GM18519 (cell line): ENCODE data around the gene CBFB.

Source experiments
- ATAC-seq: cut with Tn5 transposase; IDR thresholded peaks from one replicate; pipeline ENCODE4 v1.9.1; 2021; ENCODE audit warnings: mild to moderate bottlenecking, moderate library complexity; ENCODE audit not compliant: unreplicated experiment, low FRiP score

The CBFB gene

DNA sequence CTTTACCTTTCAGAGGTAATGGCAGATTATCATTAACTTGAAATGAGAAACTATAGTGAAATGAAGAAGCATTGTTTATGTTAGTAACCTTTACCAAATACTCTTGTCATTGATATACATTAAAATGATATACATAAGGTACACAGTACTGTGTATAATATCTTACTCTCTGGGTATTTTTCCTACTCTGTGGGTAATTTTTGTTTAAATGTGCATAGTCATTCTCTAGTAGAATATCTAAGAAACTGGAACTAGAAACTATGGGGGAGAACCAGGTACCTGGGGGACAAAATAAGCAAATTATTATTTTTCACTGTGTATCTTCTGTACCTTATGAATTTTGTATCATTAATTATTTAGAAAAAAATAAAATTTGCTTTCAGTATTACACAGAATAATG is 60.2 kb downstream of the CBFB start:
- no peak for ATAC-seq

DNA sequence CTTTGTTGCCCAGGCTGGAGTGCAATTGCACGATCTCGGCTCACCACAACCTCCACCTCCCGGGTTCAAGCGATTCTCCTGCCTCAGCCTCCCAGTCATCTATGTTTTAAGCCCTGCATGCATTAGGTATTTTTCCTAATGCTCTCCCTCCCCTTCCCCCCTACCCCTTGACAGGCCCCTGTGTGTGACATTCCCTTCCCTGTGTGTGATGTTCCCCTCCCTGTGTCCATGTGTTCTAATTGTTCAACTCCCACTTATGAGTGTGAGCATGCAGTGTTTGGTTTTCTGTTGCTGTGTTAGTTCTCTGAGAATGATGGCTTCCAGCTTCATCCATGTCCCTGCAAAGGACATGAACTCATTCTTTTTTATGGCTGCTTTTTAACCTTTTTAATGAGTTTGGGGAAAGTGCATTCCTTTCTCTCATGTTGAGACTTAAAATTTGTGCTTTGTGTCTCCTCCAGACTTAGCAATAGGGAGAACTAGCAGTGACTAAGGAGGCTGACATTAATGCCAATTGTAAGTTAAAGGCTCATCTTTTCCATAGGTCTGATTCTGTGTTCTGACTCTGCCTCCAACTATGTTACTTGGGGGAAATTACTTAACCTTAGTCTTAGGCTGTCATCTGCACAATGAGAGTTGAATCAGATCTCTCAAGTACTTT is 63.1 kb downstream of the CBFB start:
- no peak for ATAC-seq

DNA sequence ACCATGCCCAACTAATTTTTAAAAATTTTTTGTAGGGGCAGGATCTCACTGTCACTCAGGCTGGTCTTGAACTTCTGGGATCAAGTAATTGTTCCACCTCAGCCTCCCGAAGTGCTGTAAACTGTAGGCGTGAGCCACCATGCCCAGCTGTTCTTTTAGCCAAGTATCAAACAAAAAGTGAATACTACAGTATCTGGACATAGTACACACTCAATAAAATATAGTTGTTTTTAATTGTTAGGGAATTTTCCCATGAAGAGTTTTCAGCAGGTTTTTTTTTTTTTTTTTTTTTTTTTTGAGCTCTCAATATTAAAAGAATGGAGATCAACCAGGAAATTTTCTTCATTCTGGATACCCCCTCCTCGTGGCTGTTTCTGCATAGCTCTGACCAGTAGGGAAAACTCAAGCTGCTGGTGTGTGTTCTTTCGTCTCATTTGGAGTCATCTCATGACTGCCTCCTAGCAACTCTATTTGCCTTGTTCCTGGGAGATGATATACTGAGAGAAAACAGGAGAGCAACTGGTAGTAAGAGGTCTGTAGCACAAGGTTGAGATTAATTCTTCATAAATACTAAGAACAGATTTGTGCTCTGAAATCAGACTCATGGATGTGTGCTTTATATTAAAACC is 64.3 kb downstream of the CBFB start:
- no peak for ATAC-seq

DNA sequence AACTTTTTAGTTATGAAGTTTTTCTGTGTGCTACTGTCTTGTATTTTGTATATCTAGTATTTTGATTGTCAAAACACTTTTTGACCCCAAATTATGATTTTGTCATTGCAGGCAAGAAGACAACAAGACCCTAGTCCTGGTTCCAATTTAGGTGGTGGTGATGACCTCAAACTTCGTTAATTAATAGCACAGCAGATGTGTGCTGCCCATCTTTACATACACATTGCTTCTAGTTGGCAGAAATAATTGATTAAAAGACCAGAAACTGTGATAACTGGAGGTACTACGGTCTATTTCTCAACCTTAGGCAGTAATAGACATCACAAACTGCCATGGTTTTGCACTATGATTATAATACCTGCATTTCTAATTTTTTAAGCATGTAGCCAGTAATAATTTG is 69.7 kb downstream of the CBFB start:
- no peak for ATAC-seq

DNA sequence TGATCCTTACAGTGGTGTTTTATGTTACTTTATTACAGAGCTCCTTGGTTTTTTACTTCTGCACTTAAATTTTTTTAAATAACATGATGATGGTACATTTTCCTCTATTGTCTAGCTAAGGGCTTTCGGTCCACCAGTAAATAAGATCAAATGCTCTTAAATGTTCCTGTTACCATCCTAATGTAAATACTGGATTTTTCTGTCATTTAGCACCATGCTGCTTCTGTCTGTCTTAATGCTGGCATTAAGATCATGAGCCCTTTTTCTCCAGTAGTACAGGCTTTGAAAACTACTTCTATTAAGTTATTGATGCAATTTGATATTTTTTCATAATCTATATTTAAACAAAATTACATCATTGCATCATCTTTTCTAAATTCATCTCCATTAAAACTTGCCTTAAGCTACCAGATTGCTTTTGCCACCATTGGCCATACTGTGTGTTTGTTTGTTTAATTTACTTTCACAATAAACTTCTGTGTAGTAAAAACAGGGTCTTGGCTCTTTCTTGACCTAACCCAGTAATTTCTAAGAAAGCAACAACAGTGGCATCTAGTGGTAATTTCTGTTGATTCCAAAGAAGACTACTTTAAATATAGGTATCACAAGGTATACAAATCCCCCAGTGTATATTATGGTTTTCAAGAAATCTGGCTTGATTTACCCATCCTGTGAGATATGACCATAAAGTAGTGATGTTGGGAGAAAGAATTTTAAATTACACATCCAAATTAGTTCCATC is 71.8 kb downstream of the CBFB start:
- no peak for ATAC-seq

DNA sequence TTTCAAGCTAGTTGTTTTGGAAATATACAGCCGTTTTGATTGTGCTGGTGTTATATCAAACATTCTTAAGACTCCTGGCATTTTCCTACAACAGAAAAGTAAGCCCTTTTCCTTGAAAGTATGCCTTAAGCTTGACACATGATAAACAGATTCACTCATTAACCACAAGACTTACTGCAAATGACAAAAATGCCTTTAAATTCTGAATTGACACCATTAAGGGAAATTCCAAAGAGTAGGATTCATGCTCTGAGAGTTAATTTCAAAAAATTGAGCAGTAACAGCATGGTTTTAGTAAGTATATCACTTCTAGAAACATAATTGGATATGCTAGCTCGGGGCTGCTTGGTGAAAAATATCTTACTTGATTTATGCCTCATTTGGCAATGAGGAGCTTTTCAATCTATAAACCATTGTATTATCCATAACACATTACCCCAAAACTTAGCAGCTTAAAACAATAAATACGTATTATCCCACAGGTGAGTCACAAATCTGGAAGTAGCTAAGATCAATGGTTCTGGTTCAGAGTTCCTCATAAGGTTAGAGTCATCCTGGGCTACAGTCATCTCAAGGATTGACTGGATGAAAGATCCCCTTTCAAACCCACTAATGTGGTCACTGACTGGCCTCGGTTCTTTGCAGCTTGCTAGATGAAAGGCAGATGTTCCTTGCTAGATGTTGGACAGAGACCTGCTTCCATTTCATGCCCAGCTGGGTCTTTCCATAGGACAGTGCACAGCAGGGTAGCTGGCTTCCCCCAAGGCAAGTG is 72.5 kb downstream of the CBFB start:
- ATAC-seq, result no peak

DNA sequence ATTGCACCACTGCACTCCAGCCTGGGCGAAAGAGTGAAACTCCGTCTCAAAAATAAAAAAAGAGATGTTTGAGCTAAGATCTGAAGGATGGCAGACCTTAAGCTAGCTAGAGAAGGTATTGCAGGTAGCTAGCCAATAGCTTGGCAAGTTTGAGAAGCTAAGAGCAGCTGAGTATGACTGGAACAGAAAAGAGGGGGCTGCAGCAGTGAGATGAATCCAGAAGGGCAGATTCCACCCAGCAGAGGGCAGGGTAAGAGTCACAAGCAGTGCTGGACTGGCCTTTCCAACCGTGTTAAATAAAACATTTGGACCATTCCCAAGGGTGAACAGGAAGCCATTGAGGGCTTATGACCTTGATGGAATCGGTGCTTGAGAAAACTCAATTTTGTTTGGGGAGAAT is 75.1 kb downstream of the CBFB start:
- ATAC-seq, result no peak

DNA sequence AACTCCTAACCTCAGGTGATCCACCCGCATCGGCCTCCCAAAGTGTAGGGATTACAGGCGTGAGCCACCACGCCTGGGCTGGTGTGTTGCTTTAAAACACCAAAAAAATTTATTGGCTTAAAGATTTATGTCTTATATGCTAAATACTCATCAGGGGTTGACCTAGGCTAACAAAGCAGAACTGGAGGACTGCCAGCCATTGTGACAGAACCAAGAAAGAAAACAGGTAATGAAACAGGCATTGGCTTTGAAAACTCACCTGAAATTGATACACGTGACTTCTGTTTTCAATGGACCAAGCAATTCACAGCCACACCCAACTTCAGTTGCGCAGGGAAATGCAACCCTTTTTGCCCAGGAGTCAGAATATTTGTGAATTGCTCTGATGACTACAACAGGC is 75.9 kb downstream of the CBFB start:
- ATAC-seq, result no peak

DNA sequence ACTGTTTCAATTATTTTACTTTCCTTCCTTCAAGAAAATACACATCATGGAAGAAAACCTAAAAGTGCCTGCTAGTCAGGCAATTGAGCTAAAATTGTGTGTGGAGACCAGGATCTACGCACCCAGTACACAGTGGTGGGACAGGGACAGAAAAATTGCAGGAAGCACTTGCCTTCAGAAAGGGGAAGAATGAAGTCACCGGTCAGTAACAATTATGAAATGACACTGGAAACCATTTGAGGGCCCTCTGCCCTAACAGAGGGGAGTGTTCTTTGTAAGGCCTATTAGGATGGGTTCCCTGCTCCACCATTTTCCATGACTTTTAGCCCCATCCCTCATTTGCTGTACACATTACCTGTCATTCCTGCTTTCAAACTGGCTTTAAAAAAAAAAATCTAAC is 76.3 kb downstream of the CBFB start:
- ATAC-seq, result no peak

DNA sequence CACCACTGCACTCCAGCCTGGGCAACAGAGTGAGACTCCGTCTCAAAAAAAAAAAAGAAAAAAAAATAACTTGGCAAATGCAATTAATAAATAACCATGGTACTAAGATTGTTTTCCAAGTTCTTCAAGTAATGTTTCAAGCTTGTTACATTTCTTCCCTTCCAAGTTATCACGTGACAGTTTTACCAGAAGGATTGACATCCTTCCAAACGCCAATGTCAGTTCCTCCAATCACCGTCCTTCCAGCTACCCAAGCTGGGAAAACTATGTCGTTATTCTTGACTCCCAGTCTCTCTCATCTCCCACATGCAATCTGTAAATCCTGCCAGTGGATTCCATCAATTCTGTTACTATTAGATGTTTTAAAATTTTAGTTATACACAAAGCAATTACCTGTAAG is 76.9 kb downstream of the CBFB start:
- no peak for ATAC-seq

DNA sequence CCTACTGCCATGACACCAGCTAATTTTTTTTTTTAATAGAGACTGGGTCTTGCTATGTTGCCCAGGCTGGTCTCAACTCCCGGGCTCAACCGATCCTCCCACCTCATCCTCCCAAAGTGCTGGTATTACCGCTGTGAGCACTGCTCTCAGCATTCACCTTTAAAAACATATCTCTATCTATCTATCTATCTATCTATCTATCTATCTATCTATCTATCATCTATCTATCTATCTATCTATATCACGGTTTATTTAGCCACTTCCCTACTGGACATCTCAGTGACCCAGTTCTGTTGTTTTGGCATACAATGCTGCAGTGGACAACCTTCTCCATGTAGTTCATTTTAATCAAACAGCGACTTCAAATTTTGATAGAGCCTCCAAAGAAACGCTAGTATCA is 79.5 kb downstream of the CBFB start:
- no peak for ATAC-seq

DNA sequence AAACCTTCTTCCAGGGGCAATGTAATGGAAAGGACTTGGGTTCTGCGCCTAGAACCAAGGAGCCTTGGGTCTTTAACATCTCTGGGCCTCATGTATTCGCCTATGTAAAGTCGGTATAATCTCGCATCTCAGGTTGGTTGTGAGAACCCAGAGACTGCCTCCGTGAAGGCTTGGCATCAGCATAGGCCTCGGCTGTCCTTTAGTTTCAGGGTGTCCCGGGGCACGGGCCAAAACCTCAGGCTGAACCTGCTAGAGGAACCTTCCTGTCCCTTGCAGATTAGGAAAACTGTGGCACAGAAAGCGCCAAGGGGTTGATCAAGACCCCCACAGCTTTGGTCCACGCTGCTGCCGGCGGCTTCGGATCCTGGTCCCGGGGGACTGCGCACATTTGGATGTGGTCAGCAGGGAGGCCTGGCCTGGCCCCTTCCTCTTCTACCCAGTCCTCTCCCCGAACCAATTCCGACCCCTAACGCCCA is 80.0 kb downstream of the CBFB start:
- no peak for ATAC-seq

DNA sequence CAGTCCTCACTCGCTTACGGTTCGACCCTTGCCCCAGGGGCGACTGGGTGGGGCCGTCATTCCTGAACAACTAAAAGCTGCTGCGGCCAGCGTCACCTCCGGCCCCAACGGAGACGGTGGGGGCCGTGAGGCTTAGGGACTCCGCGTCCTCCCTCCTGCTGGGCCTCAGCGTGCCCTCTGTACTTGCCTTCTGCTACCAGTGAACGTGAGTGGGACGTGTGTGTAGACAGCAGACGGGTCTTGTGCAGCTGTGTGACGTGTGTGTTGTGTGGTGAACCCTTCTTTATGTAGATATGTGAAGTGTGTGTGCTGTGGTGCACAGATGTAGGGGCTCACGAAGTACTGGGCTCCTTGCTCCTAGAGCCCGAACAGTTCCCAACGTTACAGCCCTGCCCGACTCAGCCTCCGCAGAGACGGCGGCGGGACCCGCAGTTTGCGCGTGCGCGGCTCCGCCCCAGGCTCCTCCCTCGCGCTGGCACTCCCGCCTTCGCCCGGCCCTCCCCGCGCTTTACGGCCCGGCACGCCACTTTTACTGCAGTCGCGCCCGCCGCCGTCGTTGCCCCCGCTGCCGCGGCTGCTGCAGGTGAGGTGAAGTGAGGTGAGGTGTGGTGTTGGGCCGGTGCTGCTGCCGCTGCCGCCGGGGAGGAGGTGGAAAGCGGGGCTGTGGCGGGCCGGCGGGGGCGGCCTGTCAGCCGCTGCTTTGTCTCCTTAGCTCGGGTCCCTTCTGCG is 80.6 kb downstream of the CBFB start, which contains the start of gene PHAF1:
TSS of gene PHAF1 (plus strand) at position 535 of the 729 bp plus-strand sequence. CDS start 235 bp downstream, outside the sequence.
- ATAC-seq, result peak; percentile 53

DNA sequence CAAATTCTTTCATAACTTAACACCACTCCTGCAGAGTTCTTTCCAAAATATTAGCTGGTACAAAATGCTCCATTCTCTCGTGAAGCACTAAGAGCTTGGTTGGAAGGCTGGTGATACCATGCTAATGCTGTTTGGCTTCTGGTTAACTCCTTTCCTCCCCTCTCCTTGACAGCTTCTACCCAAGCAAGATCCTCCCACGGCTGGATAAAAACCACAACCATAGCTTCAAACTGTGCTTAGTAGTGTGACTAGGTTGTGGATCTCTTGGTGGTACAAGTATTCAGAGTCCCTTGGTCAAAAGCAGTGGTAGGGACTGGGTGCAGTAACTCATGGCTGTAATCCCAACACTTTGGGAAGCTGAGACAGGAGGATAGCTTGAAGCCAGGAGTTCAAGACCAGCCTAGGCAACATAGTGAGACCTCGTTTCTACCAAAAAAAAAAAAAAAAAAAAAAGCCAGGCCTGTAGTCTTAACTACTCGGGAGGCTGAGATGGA is 83.0 kb downstream of the CBFB start:
- ATAC-seq, result no peak

DNA sequence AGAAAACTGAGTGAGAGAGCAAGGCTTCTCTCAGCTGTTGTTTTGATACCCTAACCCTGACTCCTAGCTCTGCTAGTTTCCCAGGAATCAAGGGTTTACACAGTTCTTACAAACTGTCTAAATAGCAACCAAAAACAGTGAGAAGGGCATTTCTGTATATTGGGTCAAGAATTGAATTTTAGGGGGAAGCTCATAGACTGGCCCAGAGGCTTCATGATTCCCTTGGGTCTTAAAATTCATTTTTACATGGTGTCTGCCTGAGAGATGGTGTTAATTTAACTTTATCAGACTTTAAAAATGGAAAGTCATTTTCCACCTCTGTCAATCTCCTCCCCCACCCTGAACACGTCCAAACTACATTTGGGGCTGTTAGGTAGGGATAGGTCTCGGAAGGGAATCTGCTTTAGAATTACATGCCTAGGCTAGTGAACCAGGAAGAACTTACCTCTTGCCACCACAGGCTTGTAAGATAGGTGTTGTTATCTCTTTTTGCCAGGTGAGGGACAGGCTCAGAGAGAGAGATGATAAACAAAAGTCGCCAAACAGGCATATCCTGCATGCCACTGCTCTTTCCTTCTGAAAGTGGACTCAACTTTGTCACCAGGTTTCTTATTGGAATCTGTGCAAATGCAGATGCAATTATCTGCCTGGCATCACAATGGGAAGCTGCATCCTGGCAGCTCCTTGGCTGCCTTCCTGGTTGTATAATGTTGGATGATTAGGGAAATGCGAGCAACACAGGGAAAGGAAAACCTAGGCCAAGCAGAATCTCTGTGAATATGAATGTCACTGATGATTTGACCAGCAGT is 83.8 kb downstream of the CBFB start:
- ATAC-seq, result no peak

DNA sequence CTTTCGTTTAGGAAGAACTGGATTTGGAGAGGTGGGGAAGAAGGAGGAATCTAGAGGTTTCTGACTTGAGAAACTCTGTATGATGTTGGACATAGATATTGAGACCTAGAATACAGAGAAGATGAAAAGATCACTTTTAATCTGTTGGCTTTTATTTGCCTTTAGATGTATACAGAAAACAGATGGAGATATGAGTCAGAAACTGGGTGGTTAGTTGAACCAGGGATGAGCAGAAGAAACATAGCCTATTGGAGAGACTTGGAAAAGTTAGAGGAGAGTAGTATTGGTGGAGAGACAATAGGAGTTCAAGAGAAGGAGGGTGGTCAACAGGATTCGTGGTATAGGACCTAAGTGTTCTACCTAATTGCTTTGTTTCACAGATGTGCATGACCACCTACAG is 85.8 kb downstream of the CBFB start:
- no peak for ATAC-seq

DNA sequence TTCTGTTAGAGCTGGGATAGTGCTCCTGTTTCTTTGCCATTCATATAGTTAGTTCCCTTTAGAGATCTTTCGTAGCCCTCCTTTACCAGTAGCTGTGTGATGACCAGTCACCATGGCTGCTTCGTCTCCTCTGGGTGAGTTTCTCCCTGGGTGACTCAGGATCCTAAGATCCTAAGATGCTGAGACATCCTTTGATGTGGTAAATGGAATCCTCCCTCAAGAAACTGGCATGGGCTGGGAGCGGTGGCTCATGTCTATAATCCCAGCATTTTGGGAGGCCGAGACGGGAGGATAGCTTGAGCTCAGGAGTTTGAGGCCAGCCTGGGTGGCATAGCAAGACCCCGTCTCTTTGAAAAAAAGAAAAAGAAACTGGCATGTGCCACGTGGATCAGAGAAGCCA is 86.7 kb downstream of the CBFB start:
- ATAC-seq, result no peak

DNA sequence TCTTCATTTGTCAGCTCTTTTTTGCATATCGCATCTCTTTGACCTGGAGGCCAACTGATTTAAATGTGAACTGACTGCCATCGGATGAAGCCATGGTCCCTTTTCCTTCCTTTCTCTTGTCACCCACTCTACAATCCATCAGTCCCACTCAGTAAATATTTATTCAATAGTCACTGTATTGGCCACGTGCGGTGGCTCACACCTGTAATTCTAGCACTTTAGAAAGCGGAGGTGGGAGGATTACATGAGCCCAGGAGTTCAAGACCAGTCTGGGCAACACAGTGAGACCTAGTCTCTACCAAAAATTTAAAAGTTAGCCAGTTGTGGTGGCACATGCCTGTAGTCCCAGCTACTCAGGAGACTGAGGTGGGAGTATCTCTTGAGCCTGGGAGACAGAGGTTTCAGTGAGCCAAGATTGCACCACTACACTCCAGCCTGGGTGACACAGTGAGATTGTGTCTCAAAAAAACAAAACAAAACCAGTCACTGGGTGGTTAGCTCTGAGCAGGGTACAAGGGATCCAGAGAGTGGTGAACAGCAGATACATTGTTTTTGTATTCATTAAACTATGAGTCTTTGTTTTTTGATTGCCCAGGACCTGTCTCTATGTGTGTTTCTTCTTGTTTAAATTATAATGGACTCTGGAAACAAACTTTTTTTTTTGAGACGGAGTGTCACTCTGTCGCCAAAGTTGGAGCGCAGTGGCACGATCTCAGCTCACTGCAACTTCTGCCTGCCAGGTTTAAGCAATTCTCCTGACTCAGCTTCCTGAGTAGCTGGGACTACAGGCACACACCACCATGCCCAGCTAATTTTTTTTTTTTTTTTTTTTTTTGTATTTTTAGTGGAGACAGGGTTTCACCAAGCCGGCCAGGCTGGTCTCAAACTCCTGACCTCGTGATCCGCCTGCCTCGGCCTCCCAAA is 87.7 kb downstream of the CBFB start:
- ATAC-seq, result no peak
